ENCODE results near the gene ADGRD1.

ADGRD1 gene

GRCh38 chr12:130968611-130969010, 14.9 kb downstream of the ADGRD1 start:
- H3K9ac ChIP-seq (ENCODE audit: low read depth, low read length): no peak overlapping the region
- no peaks in the 10 kb centered on the region for H3K4me1 ChIP-seq (ENCODE audit: control insufficient read depth, insufficient read depth, low read length)
- no peak overlapping the region for H3K4me2 ChIP-seq (ENCODE audit: low read length)
- H3K36me3 ChIP-seq (ENCODE audit: insufficient read depth, low read length): no peaks in the 10 kb centered on the region
- no peaks in the 10 kb centered on the region for H3K27me3 ChIP-seq (ENCODE audit: control insufficient read depth, insufficient read depth, low read length)
- no peaks in the 10 kb centered on the region for H3K9me3 ChIP-seq (replicated peaks; ENCODE audit: low read length)
- H3K4me3 ChIP-seq (ENCODE audit: low read length): no peak overlapping the region

- Histone ChIP-seq H3K4me1 (ENCODE audit: control insufficient read depth, insufficient read depth, low read length) (no peaks in the 10 kb centered on the region), H3K4me3 (ENCODE audit: low read length) (no peak overlapping the region), H3K4me2 (ENCODE audit: low read length) (no peak overlapping the region), H3K27me3 (ENCODE audit: control insufficient read depth, insufficient read depth, low read length) (no peaks in the 10 kb centered on the region), H3K36me3 (ENCODE audit: insufficient read depth, low read length) (no peaks in the 10 kb centered on the region), H3K9me3 (replicated peaks; ENCODE audit: low read length) (no peaks in the 10 kb centered on the region), H3K9ac (ENCODE audit: low read depth, low read length) (no peak overlapping the region)
These were observed 15.5 kb downstream of the ADGRD1 start for GRCh38 chr12:130969223-130969622.

DNA sequence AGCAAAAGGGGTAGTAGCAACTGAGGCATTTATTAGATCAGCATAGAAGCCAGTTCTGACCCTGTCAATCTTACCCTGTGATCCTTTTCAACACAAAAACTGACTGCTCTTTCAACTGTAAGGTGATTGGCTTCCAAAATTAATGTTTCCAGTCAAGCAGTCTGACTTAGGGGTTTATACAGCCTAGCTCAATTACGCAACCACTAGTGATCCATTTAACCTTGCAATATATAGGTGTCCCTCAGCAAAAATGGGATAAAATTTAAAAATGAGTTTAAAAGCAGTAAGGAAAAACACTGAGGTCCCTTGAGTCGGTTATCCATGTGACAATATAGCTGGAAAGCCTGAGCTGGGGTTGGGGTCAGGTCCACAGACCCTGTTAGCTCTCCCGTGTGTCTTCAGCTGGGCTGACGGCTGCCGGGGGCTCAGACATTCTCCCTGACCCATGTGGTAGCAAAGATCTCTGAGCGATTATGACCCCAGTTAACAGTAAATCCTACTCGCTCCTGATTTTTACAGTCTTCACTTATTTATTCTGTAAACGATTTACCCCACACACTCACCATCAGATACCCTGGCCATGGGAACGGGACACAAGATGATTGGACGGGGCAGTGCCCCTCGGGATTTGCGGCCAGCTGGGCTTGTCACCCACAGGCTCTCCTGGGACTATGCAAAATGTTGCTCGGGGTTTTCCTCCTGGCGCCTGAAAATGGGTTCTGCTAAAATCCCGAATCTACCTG, 16.6 kb downstream of the ADGRD1 start:
- Histone ChIP-seq H3K9me3 (replicated peaks; ENCODE audit: low read length) (no peaks in the 10 kb centered on the region), H3K4me2 (ENCODE audit: low read length) (no peak overlapping the region), H3K4me1 (ENCODE audit: control insufficient read depth, insufficient read depth, low read length) (no peaks in the 10 kb centered on the region), H3K4me3 (ENCODE audit: low read length) (no peak overlapping the region), H3K27me3 (ENCODE audit: control insufficient read depth, insufficient read depth, low read length) (no peaks in the 10 kb centered on the region), H3K36me3 (ENCODE audit: insufficient read depth, low read length) (no peaks in the 10 kb centered on the region), H3K9ac (ENCODE audit: low read depth, low read length) (no peak overlapping the region)

DNA sequence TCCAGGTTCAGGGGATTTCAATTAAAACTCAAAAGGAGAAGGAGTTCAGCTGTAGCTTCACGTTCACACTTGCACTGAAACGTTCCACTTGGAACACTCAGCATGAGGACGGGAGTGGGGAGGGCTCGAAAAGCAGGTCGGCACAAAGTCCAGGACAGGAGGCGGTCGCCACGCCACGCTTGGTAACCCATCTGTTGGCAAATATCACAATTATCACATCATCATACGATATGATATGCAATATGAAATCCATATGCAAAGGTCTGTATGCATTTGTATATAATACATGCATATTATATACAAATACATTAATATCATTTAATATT, 17.2 kb downstream of the ADGRD1 start:
- H3K4me3 ChIP-seq (ENCODE audit: low read length): no peak overlapping the region

GRCh38 chr12:130971925-130972585, 18.3 kb downstream of the ADGRD1 start:
- Histone ChIP-seq H3K36me3 (ENCODE audit: insufficient read depth, low read length) (no peaks in the 10 kb centered on the region), H3K4me2 (ENCODE audit: low read length) (no peak overlapping the region), H3K9ac (ENCODE audit: low read depth, low read length) (no peak overlapping the region), H3K9me3 (replicated peaks; ENCODE audit: low read length) (no peaks in the 10 kb centered on the region), H3K27me3 (ENCODE audit: control insufficient read depth, insufficient read depth, low read length) (no peaks in the 10 kb centered on the region), H3K4me3 (ENCODE audit: low read length) (no peak overlapping the region), H3K4me1 (ENCODE audit: control insufficient read depth, insufficient read depth, low read length) (no peaks in the 10 kb centered on the region)

More for the DNA sequence above, 17.2 kb downstream of the ADGRD1 start:
- Histone ChIP-seq H3K9me3 (replicated peaks; ENCODE audit: low read length) (no peaks in the 10 kb centered on the region), H3K9ac (ENCODE audit: low read depth, low read length) (no peak overlapping the region), H3K36me3 (ENCODE audit: insufficient read depth, low read length) (no peaks in the 10 kb centered on the region), H3K4me2 (ENCODE audit: low read length) (no peak overlapping the region), H3K4me1 (ENCODE audit: control insufficient read depth, insufficient read depth, low read length) (no peaks in the 10 kb centered on the region), H3K27me3 (ENCODE audit: control insufficient read depth, insufficient read depth, low read length) (no peaks in the 10 kb centered on the region)

DNA sequence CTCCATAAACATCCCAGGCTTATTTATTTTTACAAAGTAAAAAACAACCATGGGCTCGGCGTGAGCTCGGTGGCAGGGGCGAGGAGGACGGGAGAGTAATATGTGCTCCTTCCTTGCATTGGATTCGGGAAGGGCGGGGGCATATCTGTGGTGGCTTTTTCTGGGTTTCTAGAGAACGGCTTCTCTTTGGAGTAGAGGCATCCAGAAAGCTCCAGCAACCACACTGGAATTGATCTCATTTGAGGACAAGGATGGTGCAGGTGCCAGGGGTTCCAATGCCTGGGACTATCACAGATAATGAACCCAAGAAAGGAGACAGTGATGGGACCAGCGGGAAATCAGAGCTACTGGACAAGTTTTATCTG, 18.9 kb downstream of the ADGRD1 start:
- Histone ChIP-seq H3K36me3 (ENCODE audit: insufficient read depth, low read length) (no peaks in the 10 kb centered on the region), H3K4me2 (ENCODE audit: low read length) (no peak overlapping the region), H3K4me3 (ENCODE audit: low read length) (no peak overlapping the region)

GRCh38 chr12:130973109-130973508, 19.4 kb downstream of the ADGRD1 start:
- Histone ChIP-seq H3K4me3 (ENCODE audit: low read length) (no peak overlapping the region), H3K9ac (ENCODE audit: low read depth, low read length) (no peak overlapping the region), H3K4me2 (ENCODE audit: low read length) (no peak overlapping the region), H3K27me3 (ENCODE audit: control insufficient read depth, insufficient read depth, low read length) (no peaks in the 10 kb centered on the region), H3K9me3 (replicated peaks; ENCODE audit: low read length) (no peaks in the 10 kb centered on the region), H3K4me1 (ENCODE audit: control insufficient read depth, insufficient read depth, low read length) (no peaks in the 10 kb centered on the region), H3K36me3 (ENCODE audit: insufficient read depth, low read length) (no peaks in the 10 kb centered on the region)

More for the DNA sequence above, 18.9 kb downstream of the ADGRD1 start:
- Histone ChIP-seq H3K9me3 (replicated peaks; ENCODE audit: low read length) (no peaks in the 10 kb centered on the region), H3K27me3 (ENCODE audit: control insufficient read depth, insufficient read depth, low read length) (no peaks in the 10 kb centered on the region), H3K9ac (ENCODE audit: low read depth, low read length) (no peak overlapping the region), H3K4me1 (ENCODE audit: control insufficient read depth, insufficient read depth, low read length) (no peaks in the 10 kb centered on the region)

- Histone ChIP-seq H3K4me3 (ENCODE audit: low read length) (no peak overlapping the region), H3K4me2 (ENCODE audit: low read length) (no peak overlapping the region), H3K36me3 (ENCODE audit: insufficient read depth, low read length) (no peaks in the 10 kb centered on the region), H3K27me3 (ENCODE audit: control insufficient read depth, insufficient read depth, low read length) (no peaks in the 10 kb centered on the region), H3K9ac (ENCODE audit: low read depth, low read length) (no peak overlapping the region), H3K9me3 (replicated peaks; ENCODE audit: low read length) (no peaks in the 10 kb centered on the region), H3K4me1 (ENCODE audit: control insufficient read depth, insufficient read depth, low read length) (no peaks in the 10 kb centered on the region)
These were observed 20.2 kb downstream of the ADGRD1 start for GRCh38 chr12:130973906-130974305.

DNA sequence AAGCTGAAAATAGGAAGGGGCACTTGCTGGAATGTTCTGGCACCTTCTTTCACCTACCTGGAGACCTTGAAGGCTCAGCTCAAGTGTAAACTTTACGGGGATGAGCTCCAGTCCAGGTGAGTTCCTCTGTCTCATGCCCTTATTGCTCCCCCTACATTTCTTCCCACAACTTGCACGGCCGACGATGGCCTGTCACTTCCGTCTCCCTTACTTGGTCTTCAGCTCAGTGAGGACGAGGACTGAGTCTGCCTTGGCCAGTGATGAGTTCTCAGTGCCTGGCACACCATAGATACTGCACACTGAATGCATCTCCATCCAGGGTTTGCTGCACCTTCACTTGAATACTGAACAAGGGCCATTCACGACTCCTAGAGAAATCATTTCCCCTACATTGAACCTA, 21.4 kb downstream of the ADGRD1 start:
- H3K36me3 ChIP-seq (ENCODE audit: insufficient read depth, low read length): no peaks in the 10 kb centered on the region
- H3K4me2 ChIP-seq (ENCODE audit: low read length): no peak overlapping the region
- H3K4me3 ChIP-seq (ENCODE audit: low read length): no peak overlapping the region
- no peak overlapping the region for H3K9ac ChIP-seq (ENCODE audit: low read depth, low read length)
- no peaks in the 10 kb centered on the region for H3K4me1 ChIP-seq (ENCODE audit: control insufficient read depth, insufficient read depth, low read length)
- no peaks in the 10 kb centered on the region for H3K9me3 ChIP-seq (replicated peaks; ENCODE audit: low read length)
- H3K27me3 ChIP-seq (ENCODE audit: control insufficient read depth, insufficient read depth, low read length): no peaks in the 10 kb centered on the region

GRCh38 chr12:130976171-130976720, 22.5 kb downstream of the ADGRD1 start:
- Histone ChIP-seq H3K9me3 (replicated peaks; ENCODE audit: low read length) (no peaks in the 10 kb centered on the region), H3K27me3 (ENCODE audit: control insufficient read depth, insufficient read depth, low read length) (no peaks in the 10 kb centered on the region), H3K4me3 (ENCODE audit: low read length) (no peak overlapping the region), H3K4me2 (ENCODE audit: low read length) (no peak overlapping the region), H3K4me1 (ENCODE audit: control insufficient read depth, insufficient read depth, low read length) (no peaks in the 10 kb centered on the region), H3K9ac (ENCODE audit: low read depth, low read length) (no peak overlapping the region), H3K36me3 (ENCODE audit: insufficient read depth, low read length) (no peaks in the 10 kb centered on the region)

DNA sequence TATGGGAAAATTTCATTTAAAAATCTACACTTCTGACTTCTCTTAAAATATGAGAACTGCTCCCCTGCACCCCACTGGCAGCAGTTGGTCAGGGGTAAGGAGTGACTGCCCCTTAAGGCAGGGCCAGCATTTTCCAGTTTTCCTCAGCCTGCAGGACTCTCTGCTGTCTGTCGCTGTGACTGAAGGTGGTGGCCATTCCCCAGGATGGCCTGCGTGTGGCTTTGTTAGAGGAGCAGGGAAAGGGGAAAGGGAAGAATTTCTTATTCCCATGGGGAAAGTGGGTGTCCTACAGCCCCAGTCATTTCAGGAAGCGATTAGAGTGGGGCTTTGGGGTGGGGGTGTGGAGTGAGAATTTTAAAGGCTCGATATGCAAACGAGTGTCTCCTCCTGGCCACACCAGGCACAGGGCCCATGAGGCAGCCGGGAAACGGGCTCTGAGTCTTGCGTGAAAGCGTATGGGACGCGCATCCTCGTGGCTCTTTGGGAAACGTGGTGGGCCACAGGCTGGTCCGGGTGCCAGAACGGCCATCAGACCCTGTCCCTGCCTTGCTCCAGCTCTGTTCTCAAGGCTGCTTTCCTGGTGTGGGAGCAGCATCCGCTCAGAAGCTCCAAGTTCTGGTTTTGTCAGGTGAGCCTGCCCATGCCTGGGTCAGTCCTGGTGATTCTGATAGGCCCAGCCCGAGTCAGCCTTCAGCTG, 23.5 kb downstream of the ADGRD1 start:
- Histone ChIP-seq H3K36me3 (ENCODE audit: insufficient read depth, low read length) (no peaks in the 10 kb centered on the region), H3K4me2 (ENCODE audit: low read length) (no peak overlapping the region), H3K27me3 (ENCODE audit: control insufficient read depth, insufficient read depth, low read length) (no peaks in the 10 kb centered on the region), H3K9ac (ENCODE audit: low read depth, low read length) (no peak overlapping the region), H3K9me3 (replicated peaks; ENCODE audit: low read length) (no peaks in the 10 kb centered on the region), H3K4me1 (ENCODE audit: control insufficient read depth, insufficient read depth, low read length) (no peaks in the 10 kb centered on the region), H3K4me3 (ENCODE audit: low read length) (no peak overlapping the region)

Data from skeletal muscle satellite cell (primary cell).